GM12878 (cell line): ENCODE measurements around the gene METRNL. TPM values are rescaled to one million over a fixed set of nuclear protein-coding genes. Genes with fewer than 3 reads are reported as not detected.

ENCODE experiments used
- ATAC-seq: fragments of 200-7000 bp; cut with Tn5 transposase; 3 replicates; pipeline ENCODE4 v1.9.1; 2020; ENCODE audit warnings: mild to moderate bottlenecking, moderate library complexity
- BruUV-seq: library from RNA; stranded (reverse); fragments of 400-500 nt; replicated peaks from 2 replicates; lab custom pipeline; 2021; lab: Mats Ljungman, UMichigan
- CTCF ChIA-PET: fragments of 300-600 bp; sonication (Branson Sonifier 250); formaldehyde crosslinking; extraction: SDS; loops from one replicate; lab custom pipeline; 2021; ENCODE audit warnings: inconsistent platforms; lab: Yijun Ruan, JAX
- POLR2A ChIA-PET: fragments of 350-600 bp; formaldehyde crosslinking; extraction: SDS; loops from one replicate; lab custom pipeline; 2021; ENCODE audit warnings: inconsistent platforms; lab: Charles Lee
- RAD21 ChIA-PET: fragments of 300-600 bp; sonication (Branson Sonifier 250); formaldehyde crosslinking; loops from one replicate; lab custom pipeline; 2023; ENCODE audit warnings: antibody characterized with exemption; ENCODE audit not compliant: unreplicated experiment; lab: Charles Lee
- SMC1A ChIA-PET: fragments of 300-600 bp; sonication (Branson Sonifier 250); formaldehyde crosslinking; loops from one replicate; lab custom pipeline; 2023; ENCODE audit not compliant: unreplicated experiment, uncharacterized antibody; lab: Charles Lee
- DNase-seq: peaks from one replicate; pipeline ENCODE4 v3.0.0-alpha.2; 2011; ENCODE audit warnings: low read depth, low spot score
- FAIRE-seq: peaks from 3 replicates; lab custom pipeline; 2011; peaks lifted over from hg19 to GRCh38; lab: Jason Lieb, UNC
- H2AFZ ChIP-seq: 2 replicates; pipeline ENCODE4 v1.6.0; 2011; ENCODE audit warnings: low read depth, low read length, control low read depth; ENCODE audit not compliant: control insufficient read depth
- H3K27ac ChIP-seq: 2 replicates; pipeline ENCODE4 v1.5.1; 2011; ENCODE audit warnings: control low read depth; ENCODE audit not compliant: control insufficient read depth, insufficient read depth
- H3K27me3 ChIP-seq, 2 experiments: replicated peaks in 1 of 2; 2 replicates each; pipeline versions ENCODE4 v1.6.0 to v1.6.1; 2011; ENCODE audit warnings: low read length in 1 of 2; ENCODE audit not compliant: control insufficient read depth in 2 of 2, insufficient read depth in 2 of 2
- H3K36me3 ChIP-seq, 2 experiments: 2 replicates each; pipeline ENCODE4 v1.5.1; 2011; ENCODE audit warnings: low read length in 1 of 2; ENCODE audit not compliant: control insufficient read depth in 2 of 2, insufficient read depth in 2 of 2
- H3K4me1 ChIP-seq: 2 replicates; pipeline ENCODE4 v1.6.1; 2011; ENCODE audit warnings: mild to moderate bottlenecking, low read length, moderate library complexity, mixed read lengths; ENCODE audit not compliant: control insufficient read depth, insufficient read depth
- H3K4me2 ChIP-seq: 2 replicates; pipeline ENCODE4 v1.6.0; 2011; ENCODE audit warnings: control low read depth; ENCODE audit not compliant: control insufficient read depth, insufficient read depth
- H3K4me3 ChIP-seq: fragments of 200-600 bp; sonication (generic); 2 replicates; pipeline ENCODE4 v1.5.1; 2016
- H3K79me2 ChIP-seq: 2 replicates; pipeline ENCODE4 v1.6.0; 2011; ENCODE audit warnings: low read length; ENCODE audit not compliant: control insufficient read depth, insufficient read depth
- H3K9ac ChIP-seq: 2 replicates; pipeline ENCODE4 v1.8.0; 2011; ENCODE audit warnings: low read length, control low read depth, mixed read lengths; ENCODE audit not compliant: control insufficient read depth, insufficient read depth
- H3K9me3 ChIP-seq: replicated peaks from 3 replicates; pipeline ENCODE4 v1.5.1; 2011; ENCODE audit warnings: mild to moderate bottlenecking, low read length; ENCODE audit not compliant: control insufficient read depth, insufficient read depth
- H4K20me1 ChIP-seq: 2 replicates; pipeline ENCODE4 v1.6.0; 2011; ENCODE audit not compliant: control insufficient read depth, insufficient read depth
- CEBPB ChIP-seq, 2 experiments: fragments of 150-350 bp in 1 of 2; IDR thresholded peaks; 2 replicates each; pipeline ENCODE4 v1.6.1; 2012 to 2014; ENCODE audit warnings: low read depth in 2 of 2, low read length in 2 of 2, borderline replicate concordance in 1 of 2, inconsistent platforms in 1 of 2
- ESRRA ChIP-seq: IDR thresholded peaks from 2 replicates; pipeline ENCODE4 v1.6.1; 2012; ENCODE audit warnings: mild to moderate bottlenecking, low read length, improper control_type of control experiment
- MYC ChIP-seq: IDR thresholded peaks from 2 replicates; pipeline ENCODE4 v1.6.1; 2011; ENCODE audit warnings: mild to moderate bottlenecking, low read length, moderate library complexity, inconsistent platforms; ENCODE audit not compliant: insufficient read depth, insufficient replicate concordance, insufficient read length, severe bottlenecking
- USF2 ChIP-seq: IDR thresholded peaks from 2 replicates; pipeline ENCODE4 v1.6.1; 2011; ENCODE audit warnings: low read depth, low read length, improper control_type of control experiment, borderline replicate concordance
- YY1 ChIP-seq: IDR thresholded peaks from 2 replicates; pipeline ENCODE4 v1.6.1; 2011; ENCODE audit warnings: low read depth, mild to moderate bottlenecking, low read length
- WGBS: methylation state at CpG from one replicate; pipeline ENCODE4 v1.1.6; 2016; ENCODE audit warnings: low lambda C conversion rate; ENCODE audit not compliant: insufficient replicate concordance, insufficient coverage; ENCODE audit errors: missing lambda C conversion rate; 5-methylcytosine and 5-hydroxymethylcytosine counted together
- in situ Hi-C: fragments of 300-500 bp; cut with MboI; formaldehyde crosslinking; loops from 9 replicates; pipeline ENCODE4 v1.14.3; 2018; ENCODE audit warnings: mixed read lengths
- intact Hi-C: fragments of 100-400 bp; cut with micrococcal nuclease; formaldehyde crosslinking; loops from one replicate; pipeline ENCODE4 v1.14.2; 2022; ENCODE audit not compliant: unreplicated experiment
- polyA plus RNA-seq, 11 experiments: library from polyadenylated mRNA; depleted of rRNA in 4 of 11; unstranded in 6 of 11; stranded (reverse) in 5 of 11; fragments of >200 nt; fragmentation: Nextera tagmentation in 4 of 11; fragmentation: Illumina TruSeq in 1 of 11; extraction: Ambion mirVana in 4 of 11; extraction: Trizol in 1 of 11; gene quantifications; 1 replicate in 1 of 11; 2 replicates in 10 of 11; pipeline versions ENCODE4 v1.2.1 to v1.2.3, GENCODE V29; 2011 to 2016; ENCODE audit warnings: inconsistent platforms in 2 of 11, missing spikeins in 2 of 11, low read depth in 1 of 11
- total RNA-seq, 4 experiments: library from RNA; depleted of rRNA in 3 of 4; stranded (reverse); fragments of >200 nt in 3 of 4; fragmentation: Illumina TruSeq in 1 of 4; extraction: Trizol in 1 of 4; gene quantifications; 2 replicates each; pipeline versions ENCODE4 v1.2.1 to v1.2.3, GENCODE V29; 2013 to 2021

Gene METRNL
- total and polyA plus RNA-seq, 10 of the 15 experiments (the other 5 are each of a cell fraction or from before 2014, with no cell fraction given), result 0.05 to 3.7 (median 0.48) TPM; not detected in 2

- TF ChIP-seq MYC, result no peak
Observed at GRCh38 chr17:83086199-83086880, 6.9 kb downstream of the METRNL start (continued).

- ChIA-PET POLR2A (no interaction called here), CTCF (no interaction called here), SMC1A (no interaction called here), RAD21 (no interaction called here)
- FAIRE-seq (no peak), DNase-seq (no peak), ATAC-seq (no peak)
- H3K9me3 ChIP-seq, result no peaks in the 10 kb centered on the region
- intact Hi-C loops (no loop called here), in situ Hi-C loops (no loop called here)
- no peak overlapping the region for H3K9ac ChIP-seq
- H2AFZ ChIP-seq, result no peak overlapping the region
- no peak for TF ChIP-seq YY1
- TF ChIP-seq CEBPB (IDR thresholded peaks at IDR 0.05; ENCODE audit: borderline replicate concordance in 1 of 2, low read depth in 2 of 2, low read length in 2 of 2), result no peak
- TF ChIP-seq USF2, result no peak
- TF ChIP-seq ESRRA, result no peak
- H3K4me1 ChIP-seq, result no peaks in the 10 kb centered on the region
- H4K20me1 ChIP-seq, result no peaks in the 10 kb centered on the region
- no TSS peak for BruUV-seq
- peaks cover 0 to 4% of the 10 kb centered on the region in 2 experiments; a peak in 1 of 4 replicates for H3K27me3 ChIP-seq
- H3K4me2 ChIP-seq, result no peak overlapping the region
- WGBS, result 71% methylated on average over 39 of the region's 39 CpGs
- H3K4me3 ChIP-seq, result no peak overlapping the region
- no peak overlapping the region for H3K27ac ChIP-seq
- H3K36me3 ChIP-seq, result no peaks in the 10 kb centered on the region
- H3K79me2 ChIP-seq, result no peaks in the 10 kb centered on the region
Observed at GRCh38 chr17:83086907-83087787, 7.7 kb downstream of the METRNL start.
